ENCODE data around the gene PDE4D.

- TF ChIP-seq CTCF (IDR thresholded peaks at IDR 0.05) (no peak), POLR2A (IDR thresholded peaks at IDR 0.05) (no peak)
Measured at GRCh38 chr5:59891962-59892643, 1.4 kb downstream of the PDE4D start.

Measured in right lobe of liver (tissue), 4 donors.